NCI-H1417 (cell line): ENCODE measurements around the gene SEPTIN5.

ENCODE experiments used
- DNase-seq, 3 experiments: peaks; one replicate each; lab custom pipeline; 2025; lab: John Stamatoyannopoulos, UW

Gene SEPTIN5

DNA sequence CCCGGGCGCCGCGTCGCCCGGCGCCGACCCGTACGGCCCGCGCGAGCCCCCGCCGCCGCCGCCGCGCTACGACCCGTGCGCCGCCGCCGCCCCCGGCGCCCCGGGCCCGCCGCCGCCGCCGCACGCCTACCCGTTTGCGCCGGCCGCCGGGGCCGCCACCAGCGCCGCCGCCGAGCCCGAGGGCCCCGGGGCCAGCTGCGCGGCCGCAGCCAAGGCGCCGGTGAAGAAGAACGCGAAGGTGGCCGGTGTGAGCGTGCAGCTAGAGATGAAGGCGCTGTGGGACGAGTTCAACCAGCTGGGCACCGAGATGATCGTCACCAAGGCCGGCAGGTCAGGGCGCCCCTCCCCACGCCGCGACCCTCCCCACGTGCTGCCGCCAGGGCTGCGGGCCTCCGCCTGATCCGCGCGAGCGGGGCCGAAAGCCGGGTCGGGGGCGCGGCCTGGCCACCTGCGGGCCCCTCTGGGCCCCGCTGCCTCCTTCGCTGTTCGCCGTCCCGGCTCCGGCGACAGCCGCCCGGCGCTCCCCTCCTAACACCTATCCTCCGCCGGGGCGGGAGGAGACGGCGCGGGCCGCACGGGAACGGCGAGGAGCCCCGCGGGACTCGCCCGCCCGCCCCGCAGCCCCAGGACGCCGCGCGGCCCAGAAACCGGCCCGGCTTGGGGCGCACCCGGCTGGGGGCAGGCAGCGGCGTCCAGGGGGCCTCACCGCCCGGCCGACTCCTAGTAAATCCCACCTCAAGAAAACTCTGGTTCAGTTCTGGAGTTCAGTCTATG is 46.8 kb downstream of the SEPTIN5 start:
- DNase-seq, result peak in 2 of 3 experiments; percentile 24 to 28

DNA sequence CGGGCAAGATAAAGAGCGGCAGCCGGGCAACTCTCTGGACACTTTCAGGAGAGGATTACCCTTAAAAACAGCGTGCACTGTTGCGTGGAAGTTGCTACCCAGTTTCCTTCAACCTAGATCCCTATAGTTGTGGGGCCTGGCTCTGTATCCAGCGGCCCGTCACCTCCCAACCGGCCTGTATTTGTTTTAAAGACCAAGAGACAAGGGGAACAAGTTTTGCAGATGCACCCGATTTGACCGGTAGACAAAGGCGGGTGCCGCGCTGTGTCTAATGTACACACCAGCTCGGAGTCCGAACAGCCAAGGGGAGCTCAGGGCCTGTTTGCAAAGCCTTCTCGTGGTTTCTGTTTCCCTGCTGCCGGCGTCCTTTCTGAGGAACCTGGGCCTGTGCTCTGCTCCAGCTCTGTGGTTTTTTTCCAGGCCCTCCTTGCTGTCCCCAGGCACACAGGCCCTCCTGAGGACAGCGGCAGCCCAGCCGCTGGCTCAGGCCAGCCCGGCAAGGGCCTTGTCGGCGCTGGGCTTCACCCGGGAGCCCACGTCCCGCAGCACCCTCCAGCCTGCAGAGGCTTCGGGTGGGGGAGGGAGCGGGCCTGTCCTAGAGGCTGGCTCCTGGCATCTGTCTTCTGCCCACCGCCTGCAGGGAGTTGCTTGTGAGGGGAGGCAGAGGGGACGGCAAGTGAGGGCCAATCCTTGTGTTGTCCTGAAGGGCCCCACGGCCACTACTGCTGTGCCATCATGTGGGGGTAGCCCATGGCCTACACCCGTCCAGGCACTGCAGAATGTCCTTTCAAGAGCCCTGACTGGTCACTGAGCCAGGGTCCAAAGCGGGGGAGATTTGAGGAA is 47.6 kb downstream of the SEPTIN5 start:
- peak in 1 of 3 experiments; percentile 8 for DNase-seq

DNA sequence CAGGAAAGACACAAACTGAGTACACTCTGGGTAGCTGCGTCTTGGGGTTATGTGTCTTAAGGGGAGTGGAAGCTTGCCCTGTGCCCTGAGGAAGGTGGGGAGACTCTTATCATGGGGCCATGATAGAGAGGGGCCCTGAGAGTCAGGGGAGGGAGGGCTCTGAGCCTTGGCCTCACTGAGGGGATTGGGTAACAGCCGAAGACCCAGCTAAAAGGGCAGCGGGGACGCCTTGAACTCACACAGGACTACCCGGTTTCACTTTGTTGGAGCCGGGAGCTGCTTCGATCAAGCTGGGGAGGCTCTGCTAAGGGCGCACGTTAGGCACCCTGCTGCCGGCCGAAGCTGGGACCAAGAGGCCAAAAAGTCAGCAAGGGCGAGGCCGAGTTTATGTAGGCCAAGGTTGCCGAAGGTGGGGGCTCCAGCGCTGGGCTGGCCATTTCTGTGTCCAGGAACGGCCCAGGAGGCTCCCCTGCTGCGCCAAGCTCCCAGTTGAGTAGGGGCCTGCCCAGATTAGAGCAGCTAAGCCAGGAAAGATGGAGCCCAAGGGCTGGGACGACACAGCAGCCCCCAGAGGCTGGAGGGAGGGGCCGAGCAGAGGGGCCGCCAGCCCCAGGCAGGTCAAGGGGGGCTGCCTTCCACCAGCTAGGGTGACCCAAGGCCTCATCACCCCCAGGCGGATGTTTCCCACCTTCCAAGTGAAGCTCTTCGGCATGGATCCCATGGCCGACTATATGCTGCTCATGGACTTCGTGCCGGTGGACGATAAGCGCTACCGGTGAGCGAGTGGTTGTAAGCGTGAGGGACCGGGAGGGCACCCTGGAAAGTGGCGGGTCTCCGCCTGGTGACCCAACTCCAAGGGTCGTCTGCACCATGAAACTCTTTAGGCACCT is 48.5 kb downstream of the SEPTIN5 start:
- DNase-seq, result no peak

DNA sequence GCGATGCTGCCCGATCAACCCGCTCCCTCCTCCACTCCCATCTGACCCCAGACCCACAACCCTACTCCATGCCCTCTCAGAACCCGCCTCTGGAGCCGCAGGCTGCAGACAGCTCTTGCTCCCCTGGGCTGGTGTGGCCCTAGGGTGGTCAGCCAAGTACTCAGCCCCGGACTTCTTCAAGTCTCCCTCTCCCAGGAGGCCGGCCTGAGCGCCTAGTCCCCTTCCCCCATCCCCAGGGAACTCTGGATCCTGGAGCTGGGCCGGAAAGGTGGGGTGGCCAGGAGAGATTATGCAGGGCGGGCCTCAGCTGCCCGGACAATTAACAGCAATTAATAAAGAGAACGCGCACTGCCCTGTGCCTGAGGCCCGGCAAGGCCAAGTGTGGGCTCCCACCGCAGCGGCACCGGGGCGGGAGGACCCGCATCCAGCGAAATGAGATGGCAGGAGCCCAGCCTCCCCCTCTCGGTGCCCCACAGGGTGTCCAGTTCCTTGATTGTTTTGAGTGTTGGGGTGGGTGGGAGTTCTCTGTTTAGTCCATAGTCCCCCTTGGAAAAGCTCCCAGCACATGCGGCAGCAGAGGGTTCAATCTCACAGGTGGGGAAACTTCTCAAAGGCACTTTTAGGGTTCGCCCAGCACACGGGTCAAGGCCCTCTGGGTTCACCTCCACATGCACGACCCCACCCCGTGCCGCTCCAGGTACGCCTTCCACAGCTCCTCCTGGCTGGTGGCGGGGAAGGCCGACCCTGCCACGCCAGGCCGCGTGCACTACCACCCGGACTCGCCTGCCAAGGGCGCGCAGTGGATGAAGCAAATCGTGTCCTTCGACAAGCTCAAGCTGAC is 49.4 kb downstream of the SEPTIN5 start:
- no peak for DNase-seq

DNA sequence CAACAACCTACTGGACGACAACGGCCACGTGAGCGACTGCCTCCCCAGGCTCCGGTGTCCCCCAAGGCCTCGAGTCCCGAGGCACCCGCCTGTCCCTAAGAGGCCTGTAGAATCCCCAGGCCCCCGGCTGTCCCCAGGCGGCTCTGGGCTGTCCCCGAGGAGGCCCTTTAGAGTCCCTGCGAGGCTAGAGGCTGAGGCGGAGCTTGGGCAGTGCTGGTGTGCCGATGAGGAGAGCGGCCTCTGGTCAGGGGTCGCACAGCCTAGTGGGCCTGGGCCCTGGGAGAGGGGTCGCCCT is 49.9 kb downstream of the SEPTIN5 start:
- DNase-seq, result no peak

DNA sequence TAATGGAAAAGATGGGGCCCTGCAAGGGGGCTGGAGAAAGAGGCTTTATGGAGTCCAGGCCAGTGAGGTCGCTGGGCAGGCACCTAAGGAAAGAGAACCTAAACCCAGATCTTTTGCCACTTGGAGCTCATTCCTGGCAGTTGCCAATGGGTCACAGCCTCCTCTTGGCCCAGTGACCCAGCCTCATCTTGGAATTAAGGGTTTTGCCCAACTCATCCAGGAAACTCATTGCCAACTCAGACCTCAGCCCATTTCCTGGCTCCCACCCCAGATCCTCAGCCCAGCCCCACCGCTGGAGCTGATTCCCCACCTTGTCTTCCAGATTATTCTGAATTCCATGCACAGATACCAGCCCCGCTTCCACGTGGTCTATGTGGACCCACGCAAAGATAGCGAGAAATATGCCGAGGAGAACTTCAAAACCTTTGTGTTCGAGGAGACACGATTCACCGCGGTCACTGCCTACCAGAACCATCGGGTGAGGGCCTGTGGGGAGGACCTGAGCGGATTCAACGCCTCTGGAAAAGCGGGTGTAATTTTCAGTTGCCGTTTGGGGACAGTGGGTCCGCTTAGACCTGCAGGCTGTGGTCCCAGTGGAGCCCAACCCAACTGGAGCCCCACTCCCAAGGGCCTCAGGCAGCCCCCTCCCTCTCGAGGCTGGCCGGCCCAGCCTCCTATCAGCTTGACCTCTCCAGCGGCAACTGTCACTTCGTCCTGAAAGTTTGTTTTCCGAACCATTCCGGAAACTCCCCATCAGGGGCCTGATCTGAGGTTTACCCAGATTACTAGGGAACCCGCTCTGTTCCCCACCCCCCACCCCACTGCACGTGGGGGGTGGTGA is 50.6 kb downstream of the SEPTIN5 start:
- no peak for DNase-seq

DNA sequence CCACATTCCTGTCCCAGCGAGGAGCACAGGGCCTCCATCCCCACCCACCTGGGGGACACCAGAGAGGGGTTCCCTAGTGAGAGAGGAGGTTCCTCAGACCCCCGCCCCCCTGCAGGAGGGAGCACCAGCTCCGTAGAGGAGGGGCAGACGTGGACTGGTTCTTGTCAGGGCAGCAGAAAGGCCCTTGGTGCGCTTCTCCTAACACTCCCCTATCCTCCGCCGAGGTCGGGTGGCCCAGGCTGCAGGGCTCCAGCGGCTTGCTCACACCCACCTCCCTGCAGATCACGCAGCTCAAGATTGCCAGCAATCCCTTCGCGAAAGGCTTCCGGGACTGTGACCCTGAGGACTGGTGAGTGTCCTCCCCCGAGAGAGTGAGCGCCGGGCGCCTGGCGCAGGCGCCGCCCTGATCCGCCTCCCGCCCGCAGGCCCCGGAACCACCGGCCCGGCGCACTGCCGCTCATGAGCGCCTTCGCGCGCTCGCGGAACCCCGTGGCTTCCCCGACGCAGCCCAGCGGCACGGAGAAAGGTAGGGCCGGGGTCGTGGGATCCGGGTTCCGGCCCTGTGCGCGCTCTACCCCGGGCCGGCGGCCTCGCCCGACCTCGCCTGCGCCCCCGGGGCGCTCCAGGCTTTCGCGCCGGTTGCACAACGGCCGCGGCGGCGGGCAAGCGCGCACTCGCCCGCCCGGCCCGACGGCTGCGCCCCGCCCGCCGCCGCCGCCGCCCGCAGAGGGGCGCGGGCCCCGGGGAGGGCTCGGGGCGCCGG is 51.4 kb downstream of the SEPTIN5 start:
- no peak for DNase-seq

DNA sequence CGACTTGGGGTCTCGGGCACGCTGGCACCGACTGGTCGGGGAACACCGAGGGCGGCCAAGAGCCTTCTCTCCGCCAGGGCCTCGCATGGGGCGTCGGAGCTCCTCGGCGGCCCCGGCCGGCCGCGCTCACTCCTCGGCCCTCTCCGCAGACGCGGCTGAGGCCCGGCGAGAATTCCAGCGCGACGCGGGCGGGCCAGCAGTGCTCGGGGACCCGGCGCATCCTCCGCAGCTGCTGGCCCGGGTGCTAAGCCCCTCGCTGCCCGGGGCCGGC is 51.9 kb downstream of the SEPTIN5 start:
- no peak for DNase-seq

DNA sequence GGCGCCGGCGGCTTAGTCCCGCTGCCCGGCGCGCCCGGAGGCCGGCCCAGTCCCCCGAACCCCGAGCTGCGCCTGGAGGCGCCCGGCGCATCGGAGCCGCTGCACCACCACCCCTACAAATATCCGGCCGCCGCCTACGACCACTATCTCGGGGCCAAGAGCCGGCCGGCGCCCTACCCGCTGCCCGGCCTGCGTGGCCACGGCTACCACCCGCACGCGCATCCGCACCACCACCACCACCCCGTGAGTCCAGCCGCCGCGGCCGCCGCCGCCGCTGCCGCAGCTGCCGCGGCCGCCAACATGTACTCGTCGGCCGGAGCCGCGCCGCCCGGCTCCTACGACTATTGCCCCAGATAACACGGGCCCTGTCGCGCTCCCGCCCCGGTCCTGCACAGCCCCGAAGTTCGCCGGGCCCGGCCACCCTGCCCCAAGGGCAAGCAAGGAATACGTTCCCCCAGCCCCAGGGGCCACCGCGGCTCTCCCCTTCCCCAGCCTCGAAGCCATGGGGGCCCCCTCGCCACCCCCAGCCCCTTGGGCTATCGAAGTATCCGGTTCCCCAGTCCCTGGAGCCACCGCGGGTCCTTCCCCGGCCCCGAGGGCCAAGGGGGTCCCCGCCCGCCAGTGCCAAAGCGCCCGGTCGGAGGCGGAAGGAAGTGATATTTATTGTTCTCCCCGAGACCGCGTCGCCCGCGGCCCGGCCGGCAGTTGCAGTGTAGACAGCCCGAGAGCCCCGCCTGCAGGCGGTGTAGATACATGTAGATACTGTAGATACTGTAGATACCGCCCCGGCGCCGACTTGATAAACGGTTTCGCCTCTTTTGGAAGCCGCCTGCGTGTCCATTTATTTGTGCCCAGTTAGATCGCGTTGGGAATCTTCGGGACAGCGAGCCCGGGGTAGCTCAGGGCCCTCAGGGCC is 52.5 kb downstream of the SEPTIN5 start:
- DNase-seq, result no peak

DNA sequence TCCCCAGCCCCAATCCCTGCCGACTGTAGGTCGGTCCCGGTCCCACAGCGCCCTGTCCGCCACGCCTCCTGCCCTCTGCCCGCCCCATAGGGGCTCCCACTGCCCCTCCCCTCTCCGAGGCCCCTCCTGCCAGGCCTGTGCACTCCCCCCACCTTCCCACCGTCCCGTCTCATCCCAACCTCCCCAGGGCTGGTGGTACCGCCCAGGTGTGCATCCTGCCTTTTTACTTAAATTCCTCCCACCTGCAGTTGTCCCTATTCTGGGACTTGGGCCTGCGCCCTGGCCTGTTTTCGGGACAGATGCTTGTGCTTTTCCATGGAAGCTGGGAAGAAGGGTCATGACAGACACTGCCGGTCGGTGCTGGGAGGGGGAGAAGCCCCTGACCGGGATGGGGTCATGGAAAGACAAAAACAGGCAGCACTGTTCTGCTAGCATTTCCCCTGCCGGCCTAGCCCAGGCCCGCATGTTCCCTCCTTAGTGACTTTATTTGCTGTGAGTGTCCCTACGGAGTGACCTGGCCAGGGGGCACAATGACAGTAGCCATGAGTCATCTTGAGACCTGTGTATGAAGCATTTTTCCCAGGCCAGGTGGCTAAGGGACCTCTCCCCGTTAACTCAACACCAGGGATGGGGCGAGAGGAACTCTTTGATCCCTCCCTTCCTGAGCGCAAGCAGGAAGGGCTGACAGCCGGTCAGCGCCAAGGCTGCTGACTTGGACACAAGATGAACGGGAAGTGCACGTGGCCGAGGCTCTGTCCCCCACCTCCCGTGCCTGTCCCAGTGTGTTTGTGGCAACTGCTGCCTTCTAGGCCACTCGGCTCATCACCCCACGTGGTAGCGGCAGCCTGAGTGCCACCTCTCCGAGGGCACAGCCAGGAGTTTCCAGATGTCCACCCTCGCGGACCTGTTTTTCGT is 53.4 kb downstream of the SEPTIN5 start:
- no peak for DNase-seq

DNA sequence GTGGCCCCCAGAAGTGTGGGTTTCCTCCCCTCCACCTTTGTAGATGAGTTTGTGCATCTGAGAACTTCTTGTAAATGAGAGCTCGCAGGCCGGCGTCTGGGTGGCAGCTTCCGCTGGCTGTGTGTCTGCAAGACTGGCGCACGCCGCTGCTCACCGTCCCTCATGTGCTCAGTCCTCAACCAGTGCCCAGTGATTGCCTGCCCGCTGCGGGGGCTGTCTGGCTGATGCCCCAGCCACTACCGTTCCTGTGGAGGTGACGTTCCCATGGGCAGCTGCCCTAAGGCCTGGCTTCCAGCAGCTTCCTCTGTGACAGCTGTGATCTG is 55.1 kb downstream of the SEPTIN5 start:
- DNase-seq, result no peak

DNA sequence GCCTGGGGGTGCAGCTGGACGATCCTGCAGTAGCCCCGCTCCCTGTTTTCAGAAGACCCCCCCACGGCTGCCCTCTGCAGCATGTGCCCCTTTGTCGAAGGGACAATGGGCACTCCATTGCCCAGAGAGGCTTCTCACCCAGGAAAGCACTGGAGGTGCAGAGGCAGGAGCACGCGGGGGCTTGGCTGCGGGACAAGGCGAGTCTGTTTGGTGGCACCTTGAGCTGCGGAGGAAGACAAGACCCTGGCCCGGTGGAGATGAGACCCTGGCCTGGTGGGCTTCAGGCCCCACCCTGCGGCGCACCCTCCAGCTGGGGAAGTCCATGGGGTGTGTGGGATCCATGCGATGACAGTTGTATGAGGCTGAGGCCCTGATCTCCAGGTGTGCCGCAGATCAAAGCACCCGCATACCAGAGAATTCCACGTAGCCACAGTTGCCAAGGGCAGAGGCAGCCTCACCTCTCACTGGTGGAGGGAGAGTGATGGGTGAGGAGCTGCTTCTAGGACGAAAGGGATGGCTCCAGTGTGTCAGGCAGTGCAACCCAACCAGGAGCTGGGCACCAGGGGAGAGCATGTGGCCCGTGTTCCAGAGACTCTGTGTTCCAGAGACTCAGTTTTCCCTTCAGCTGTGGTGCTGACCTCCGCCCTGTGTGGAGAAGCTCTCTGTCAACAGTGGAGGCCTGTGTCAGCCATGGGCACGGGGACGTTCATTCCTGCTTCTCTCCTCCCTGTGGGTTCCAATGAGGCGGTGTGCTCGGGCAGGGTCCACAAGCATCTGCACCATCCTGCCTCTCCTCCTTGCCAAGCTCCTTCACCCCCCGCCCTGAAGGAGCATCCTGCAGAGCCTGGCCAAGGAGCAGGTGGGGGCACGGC is 56.3 kb downstream of the SEPTIN5 start:
- no peak for DNase-seq

DNA sequence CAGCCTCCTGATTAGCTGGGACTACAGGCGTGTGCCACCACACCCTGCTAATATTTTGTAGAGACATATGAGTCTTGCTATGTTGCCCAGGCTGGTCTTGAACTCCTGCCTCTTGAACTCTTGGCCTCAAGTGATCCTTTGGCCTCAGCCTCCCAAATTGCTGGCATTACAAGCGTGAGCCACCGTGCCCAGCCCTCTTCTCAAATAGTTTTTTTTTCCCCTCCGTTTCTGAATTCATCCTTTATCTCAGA is 58.0 kb downstream of the SEPTIN5 start:
- no peak for DNase-seq
